Astrocyte (in vitro differentiated cells and primary cell): ENCODE measurements around the gene STUM. TPM values are rescaled to one million over a fixed set of nuclear protein-coding genes. Genes with fewer than 3 reads are reported as not detected.

Experiments
- DNase-seq: peaks from one replicate; pipeline ENCODE4 v3.0.0-alpha.2; 2010; ENCODE audit warnings: low read depth
- FAIRE-seq: peaks from 2 replicates; lab custom pipeline; 2011; peaks lifted over from hg19 to GRCh38; lab: Jason Lieb, UNC
- H2AFZ ChIP-seq: 2 replicates; pipeline ENCODE4 v1.6.0; 2012; ENCODE audit warnings: low read depth, low read length, inconsistent platforms
- H3K27ac ChIP-seq: 2 replicates; pipeline ENCODE4 v1.5.1; 2011; ENCODE audit warnings: low read depth, low read length, inconsistent platforms
- H3K27me3 ChIP-seq: 2 replicates; pipeline ENCODE4 v1.6.0; 2011; ENCODE audit warnings: low read length, inconsistent platforms; ENCODE audit not compliant: insufficient read depth
- H3K36me3 ChIP-seq: 2 replicates; pipeline ENCODE4 v1.5.1; 2011; ENCODE audit warnings: low read length, inconsistent platforms; ENCODE audit not compliant: insufficient read depth
- H3K4me1 ChIP-seq: 2 replicates; pipeline ENCODE4 v1.5.1; 2011; ENCODE audit warnings: low read length, inconsistent platforms; ENCODE audit not compliant: insufficient read depth
- H3K4me2 ChIP-seq: 2 replicates; pipeline ENCODE4 v1.6.0; 2012; ENCODE audit warnings: low read length, inconsistent platforms
- H3K4me3 ChIP-seq: 2 replicates; pipeline ENCODE4 v1.5.1; 2011; ENCODE audit warnings: low read depth, mild to moderate bottlenecking, low read length, inconsistent platforms; ENCODE audit not compliant: insufficient read depth
- H3K79me2 ChIP-seq: 2 replicates; pipeline ENCODE4 v1.6.0; 2012; ENCODE audit warnings: mild to moderate bottlenecking, low read length, inconsistent platforms; ENCODE audit not compliant: insufficient read depth
- H3K9ac ChIP-seq: 2 replicates; pipeline ENCODE4 v1.6.0; 2012; ENCODE audit warnings: mild to moderate bottlenecking, low read length, inconsistent platforms
- H3K9me3 ChIP-seq: 2 replicates; pipeline ENCODE4 v1.5.1; 2012; ENCODE audit warnings: low read depth, mild to moderate bottlenecking, low read length, inconsistent platforms; ENCODE audit not compliant: insufficient read depth
- H4K20me1 ChIP-seq: 2 replicates; pipeline ENCODE4 v1.6.0; 2012; ENCODE audit warnings: low read length, inconsistent platforms; ENCODE audit not compliant: insufficient read depth
- H3K27ac Mint-ChIP-seq: one replicate; pipeline ENCODE4 v1.8.0; 2021; ENCODE audit warnings: mild to moderate bottlenecking, mixed read lengths; ENCODE audit not compliant: unreplicated experiment
- H3K27me3 Mint-ChIP-seq: one replicate; pipeline ENCODE4 v1.8.0; 2021; ENCODE audit warnings: low read depth, mixed read lengths; ENCODE audit not compliant: unreplicated experiment
- H3K36me3 Mint-ChIP-seq: one replicate; pipeline ENCODE4 v1.8.0; 2021; ENCODE audit warnings: low read depth, mixed read lengths; ENCODE audit not compliant: unreplicated experiment
- H3K4me1 Mint-ChIP-seq: one replicate; pipeline ENCODE4 v1.8.0; 2021; ENCODE audit warnings: low read depth, mixed read lengths; ENCODE audit not compliant: unreplicated experiment
- H3K4me3 Mint-ChIP-seq: one replicate; pipeline ENCODE4 v1.8.0; 2021; ENCODE audit warnings: mild to moderate bottlenecking, moderate library complexity, mixed read lengths; ENCODE audit not compliant: unreplicated experiment
- H3K9me3 Mint-ChIP-seq: one replicate; pipeline ENCODE4 v1.8.0; 2021; ENCODE audit warnings: mild to moderate bottlenecking, mixed read lengths; ENCODE audit not compliant: unreplicated experiment
- CTCF ChIP-seq: IDR thresholded peaks from 2 replicates; pipeline ENCODE4 v1.5.1; 2011; ENCODE audit warnings: low read depth, mild to moderate bottlenecking, inconsistent platforms, low read length, moderate library complexity; ENCODE audit not compliant: insufficient read depth
- EZH2 ChIP-seq: IDR thresholded peaks from 2 replicates; pipeline ENCODE4 v1.6.1; 2012; ENCODE audit warnings: mild to moderate bottlenecking, low read length, inconsistent platforms; ENCODE audit not compliant: insufficient read depth
- total RNA-seq: library from RNA; stranded (reverse); gene quantifications from 2 replicates; pipeline ENCODE4 v1.2.1, GENCODE V29; 2021

Gene STUM
- total RNA-seq, 1 donor from 2014 or later: not detected

- no peaks in the 10 kb centered on the region for H3K79me2 ChIP-seq
- peaks cover 33% of the 10 kb centered on the region for H3K27me3 Mint-ChIP-seq
- peaks cover 2% of the 10 kb centered on the region for H3K9me3 Mint-ChIP-seq
- FAIRE-seq (no peak), DNase-seq (no peak)
- H3K4me3 Mint-ChIP-seq: no peak overlapping the region
- H3K27ac ChIP-seq: no peak overlapping the region
- H3K4me3 ChIP-seq: no peak overlapping the region
- no peak overlapping the region for H3K27ac Mint-ChIP-seq
- H4K20me1 ChIP-seq: no peaks in the 10 kb centered on the region
- H3K36me3 Mint-ChIP-seq: no peaks in the 10 kb centered on the region
- no peaks in the 10 kb centered on the region for H3K4me1 ChIP-seq
- TF ChIP-seq CTCF: no peak
- no peak for TF ChIP-seq EZH2
- H3K36me3 ChIP-seq: no peaks in the 10 kb centered on the region
- no peaks in the 10 kb centered on the region for H3K4me1 Mint-ChIP-seq
- no peak overlapping the region for H2AFZ ChIP-seq
- H3K9me3 ChIP-seq: no peaks in the 10 kb centered on the region
- no peak overlapping the region for H3K4me2 ChIP-seq
- peaks cover 11% of the 10 kb centered on the region for H3K27me3 ChIP-seq
- no peak overlapping the region for H3K9ac ChIP-seq
Measured at GRCh38 chr1:226565476-226565875, 16.9 kb downstream of the STUM start.

GRCh38 chr1:226566234-226566633 is 17.7 kb downstream of the STUM start:
- H3K9ac ChIP-seq: no peak overlapping the region
- peaks cover 2% of the 10 kb centered on the region for H3K9me3 Mint-ChIP-seq
- no peak overlapping the region for H3K4me3 ChIP-seq
- H3K79me2 ChIP-seq: no peaks in the 10 kb centered on the region
- FAIRE-seq: no peak
- no peak overlapping the region for H3K4me3 Mint-ChIP-seq
- H3K4me1 ChIP-seq: no peaks in the 10 kb centered on the region
- no peaks in the 10 kb centered on the region for H3K36me3 ChIP-seq
- TF ChIP-seq EZH2: no peak
- no peak for TF ChIP-seq CTCF
- no peak for DNase-seq
- no peaks in the 10 kb centered on the region for H4K20me1 ChIP-seq
- no peak overlapping the region for H3K27ac ChIP-seq
- H3K9me3 ChIP-seq: no peaks in the 10 kb centered on the region
- peaks cover 33% of the 10 kb centered on the region for H3K27me3 Mint-ChIP-seq
- H3K4me1 Mint-ChIP-seq: no peaks in the 10 kb centered on the region
- no peak overlapping the region for H2AFZ ChIP-seq
- H3K4me2 ChIP-seq: no peak overlapping the region
- no peak overlapping the region for H3K27ac Mint-ChIP-seq
- peaks cover 9% of the 10 kb centered on the region for H3K27me3 ChIP-seq
- no peaks in the 10 kb centered on the region for H3K36me3 Mint-ChIP-seq

GRCh38 chr1:226566760-226567159 is 18.2 kb downstream of the STUM start:
- no peak overlapping the region for H3K4me3 ChIP-seq
- Mint-ChIP-seq H3K27ac (no peak overlapping the region), H3K4me1 (no peaks in the 10 kb centered on the region), H3K9me3 (peaks cover 2% of the 10 kb centered on the region), H3K27me3 (peaks cover 28% of the 10 kb centered on the region), H3K4me3 (no peak overlapping the region), H3K36me3 (no peaks in the 10 kb centered on the region)
- no peak overlapping the region for H3K9ac ChIP-seq
- H3K79me2 ChIP-seq: no peaks in the 10 kb centered on the region
- H3K9me3 ChIP-seq: no peaks in the 10 kb centered on the region
- H4K20me1 ChIP-seq: no peaks in the 10 kb centered on the region
- H3K36me3 ChIP-seq: no peaks in the 10 kb centered on the region
- no peak overlapping the region for H2AFZ ChIP-seq
- DNase-seq (no peak), FAIRE-seq (no peak)
- TF ChIP-seq CTCF: no peak
- TF ChIP-seq EZH2: no peak
- H3K4me2 ChIP-seq: no peak overlapping the region
- H3K27me3 ChIP-seq: peaks cover 9% of the 10 kb centered on the region
- no peaks in the 10 kb centered on the region for H3K4me1 ChIP-seq
- H3K27ac ChIP-seq: no peak overlapping the region
